Spinal cord (tissue), 10 donors: ENCODE results near the gene PEAK1. TPM values are rescaled to one million over a fixed set of nuclear protein-coding genes. Genes with fewer than 3 reads are reported as not detected.

Source experiments
- DNase-seq, 6 donors: peaks; one replicate each; pipeline versions ENCODE4 v3.0.0 to v3.0.0-alpha.2; 2013 to 2015; ENCODE audit warnings: low spot score in 6 of 6, low read depth in 4 of 6
- H3K27ac ChIP-seq: one replicate; pipeline ENCODE4 v1.5.1; 2013; ENCODE audit warnings: low read depth, low read length, control low read depth
- H3K27me3 ChIP-seq: one replicate; pipeline ENCODE4 v1.6.1; 2013; ENCODE audit warnings: low read length; ENCODE audit not compliant: control insufficient read depth, insufficient read depth
- H3K36me3 ChIP-seq: one replicate; pipeline ENCODE4 v1.6.1; 2013; ENCODE audit warnings: low read length; ENCODE audit not compliant: control insufficient read depth, insufficient read depth
- H3K4me1 ChIP-seq: one replicate; pipeline ENCODE4 v1.6.1; 2013; ENCODE audit warnings: low read length; ENCODE audit not compliant: control insufficient read depth, insufficient read depth
- H3K4me3 ChIP-seq: one replicate; pipeline ENCODE4 v1.5.1; 2013; ENCODE audit warnings: low read depth, low read length, control low read depth
- H3K9me3 ChIP-seq: one replicate; pipeline ENCODE4 v1.6.1; 2013; ENCODE audit warnings: low read length; ENCODE audit not compliant: control insufficient read depth, insufficient read depth
- WGBS: methylation state at CpG from one replicate; pipeline ENCODE4 v1.1.5; 2013; ENCODE audit warnings: missing lambda C conversion rate; ENCODE audit not compliant: insufficient coverage; 5-methylcytosine and 5-hydroxymethylcytosine counted together
- polyA plus RNA-seq, 2 donors: library from polyadenylated mRNA; unstranded; fragments of 120-200 nt; gene quantifications; one replicate each; pipeline ENCODE4 v1.2.1, GENCODE V29; 2013; ENCODE audit not compliant: insufficient read length in 2 of 2
- total RNA-seq, 2 donors: library from RNA; depleted of rRNA in 1 of 2; stranded (reverse); fragments of 120-200 nt in 1 of 2; fragments of >200 nt in 1 of 2; gene quantifications; one replicate each; pipeline versions ENCODE4 v1.2.3 to v1.2.4, GENCODE V29; 2013 to 2014
- donor health status: healthy.

Gene PEAK1
- total and polyA plus RNA-seq, 4 donors, result 28.2 to 60.0 (median 36.2) TPM

DNA sequence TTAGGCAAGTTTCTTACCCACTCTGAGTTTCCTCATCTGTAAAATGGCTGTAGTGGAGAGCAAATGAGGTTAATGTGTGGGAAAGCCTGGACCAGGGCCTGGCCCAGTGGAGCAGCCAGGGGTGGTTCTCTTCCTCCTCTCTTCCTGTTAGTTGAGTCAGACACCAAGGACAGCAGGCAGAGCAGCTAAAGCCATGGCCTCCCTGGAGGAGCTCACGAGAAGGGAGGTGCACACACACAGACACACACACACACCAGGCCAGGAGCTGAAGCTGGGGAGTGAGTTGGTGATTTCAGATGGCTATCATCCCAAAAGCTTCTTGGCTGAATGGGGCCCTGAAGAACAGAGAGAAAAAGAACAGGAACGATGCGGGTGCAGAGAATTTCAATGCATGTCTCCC lies 315.7 kb downstream of the PEAK1 start:
- Histone ChIP-seq H3K36me3 (no peaks in the 10 kb centered on the region), H3K27me3 (no peaks in the 10 kb centered on the region), H3K4me3 (no peak overlapping the region), H3K4me1 (peaks cover 21% of the 10 kb centered on the region), H3K9me3 (no peaks in the 10 kb centered on the region), H3K27ac (no peak overlapping the region)
- no peak for DNase-seq
- 61% methylated on average over 2 of the region's 3 CpGs for WGBS

DNA sequence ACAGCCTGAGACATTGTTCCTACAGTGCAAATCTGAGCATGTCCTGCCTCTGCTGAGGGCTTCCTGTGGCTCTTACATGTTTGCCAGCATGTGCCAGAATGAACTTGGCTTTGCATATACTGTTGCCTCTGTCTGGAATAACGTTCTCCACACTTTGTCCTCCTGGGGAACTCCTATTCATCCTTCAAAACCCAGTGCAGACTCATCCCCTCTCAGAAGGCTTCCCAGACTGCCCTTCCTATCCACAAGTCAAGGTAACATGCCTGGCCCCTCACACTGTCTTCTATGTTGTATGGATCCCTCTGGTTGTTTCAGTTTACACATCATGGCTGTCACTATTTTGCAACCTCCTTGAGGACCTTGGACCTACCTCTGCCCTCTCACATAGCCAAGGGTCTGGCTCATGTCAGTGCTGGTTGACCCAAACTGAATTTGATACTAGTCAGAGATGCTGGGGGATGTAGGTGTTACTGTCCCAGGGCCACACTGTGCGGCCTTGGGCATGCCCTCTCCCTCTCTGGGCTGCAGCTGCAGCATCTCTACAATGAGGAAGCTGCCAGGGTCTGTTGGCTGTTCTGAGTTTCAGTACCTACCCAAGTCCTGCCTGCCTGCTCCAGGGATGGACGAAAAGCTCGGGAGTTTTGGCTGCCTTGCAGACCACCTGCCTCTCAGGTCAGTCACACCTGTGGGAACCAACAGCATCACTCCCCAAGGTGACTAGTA lies 320.0 kb downstream of the PEAK1 start:
- no peaks in the 10 kb centered on the region for H3K9me3 ChIP-seq
- H3K4me1 ChIP-seq, result peaks cover 30% of the 10 kb centered on the region
- no peak for DNase-seq
- 93% methylated on average over 2 of the region's 4 CpGs for whole genome bisulfite sequencing
- no peak overlapping the region for H3K4me3 ChIP-seq
- no peaks in the 10 kb centered on the region for H3K36me3 ChIP-seq
- no peaks in the 10 kb centered on the region for H3K27me3 ChIP-seq
- no peak overlapping the region for H3K27ac ChIP-seq

DNA sequence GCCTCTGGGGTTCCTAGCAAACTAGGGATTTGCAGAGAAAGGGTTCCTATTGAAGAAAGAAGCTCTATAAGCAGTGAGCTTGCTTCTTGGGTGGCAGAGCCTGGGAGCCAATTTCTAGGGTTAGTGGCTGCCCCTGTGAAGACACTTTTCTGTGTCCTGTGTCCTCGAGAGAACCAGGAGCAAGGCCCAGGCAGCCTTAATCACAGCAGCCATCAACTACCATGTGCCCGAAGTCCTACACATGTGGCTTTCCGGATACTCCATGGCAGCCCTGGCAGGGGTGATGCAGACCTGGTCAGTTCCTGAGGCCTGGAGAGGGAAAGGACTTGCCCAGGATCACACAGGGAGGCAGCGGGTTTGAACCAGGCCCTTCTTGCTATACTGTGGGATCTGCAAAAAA lies 321.3 kb downstream of the PEAK1 start:
- 100% methylated on average over 4 of the region's 4 CpGs for WGBS
- Histone ChIP-seq H3K27ac (no peak overlapping the region), H3K9me3 (no peaks in the 10 kb centered on the region)

DNA sequence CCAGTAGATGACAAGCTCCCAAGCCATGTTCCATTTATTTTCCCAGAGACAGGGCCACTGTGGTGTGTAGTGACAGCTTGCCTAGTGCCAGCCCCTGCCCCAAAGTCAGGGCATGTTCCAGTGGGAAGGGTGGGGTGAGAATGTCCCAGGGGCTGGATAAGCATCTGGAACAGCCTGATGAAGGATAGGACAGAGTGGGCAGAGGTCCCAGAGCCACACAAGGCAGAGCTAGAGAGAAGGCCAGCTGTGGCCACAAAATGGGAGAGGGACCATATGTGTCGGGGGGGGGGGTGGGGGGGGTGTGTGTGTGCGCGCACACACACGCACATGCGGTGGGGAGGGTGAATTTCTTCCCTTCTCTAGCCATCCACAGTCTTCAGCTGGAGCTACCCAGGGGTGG lies 322.0 kb downstream of the PEAK1 start:
- no peak for DNase-seq
- no peak overlapping the region for H3K27ac ChIP-seq
- no peak overlapping the region for H3K4me3 ChIP-seq
- H3K9me3 ChIP-seq, result no peaks in the 10 kb centered on the region
- H3K27me3 ChIP-seq, result no peaks in the 10 kb centered on the region
- H3K36me3 ChIP-seq, result no peaks in the 10 kb centered on the region
- H3K4me1 ChIP-seq, result peaks cover 25% of the 10 kb centered on the region
- no CpG with 5 or more reads among the region's 5 CpGs for WGBS

More for the DNA sequence above, 321.3 kb downstream of the PEAK1 start:
- H3K27me3 ChIP-seq, result no peaks in the 10 kb centered on the region
- H3K4me3 ChIP-seq, result no peak overlapping the region
- no peak for DNase-seq
- peaks cover 25% of the 10 kb centered on the region for H3K4me1 ChIP-seq
- H3K36me3 ChIP-seq, result no peaks in the 10 kb centered on the region

DNA sequence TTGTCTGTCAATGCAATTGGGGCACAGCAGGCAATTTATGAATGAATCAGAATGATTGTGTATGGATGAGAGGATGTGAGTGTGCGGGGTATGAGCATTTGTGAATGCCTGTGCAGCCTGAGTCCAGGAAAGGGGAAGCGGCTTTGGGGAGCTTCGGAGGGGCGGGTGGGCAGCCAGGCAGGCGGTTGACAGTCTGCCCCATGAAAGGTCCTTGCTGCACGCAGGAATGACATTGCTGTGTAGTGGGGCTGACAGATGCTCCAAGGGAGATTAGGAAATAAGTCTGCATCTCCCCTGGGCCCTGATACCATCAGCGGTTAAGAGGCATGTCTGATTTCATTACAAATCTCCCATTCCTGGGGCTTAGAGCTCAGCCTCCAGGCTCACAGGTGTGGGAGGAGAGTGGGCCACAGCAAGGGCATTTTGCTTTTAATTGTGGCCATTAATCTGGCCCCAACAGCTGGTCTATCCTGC lies 322.6 kb downstream of the PEAK1 start:
- Histone ChIP-seq H3K4me3 (no peak overlapping the region), H3K27ac (no peak overlapping the region), H3K9me3 (no peaks in the 10 kb centered on the region), H3K27me3 (no peaks in the 10 kb centered on the region), H3K36me3 (no peaks in the 10 kb centered on the region), H3K4me1 (peaks cover 25% of the 10 kb centered on the region)
- 50% methylated on average over 5 of the region's 7 CpGs for WGBS
- peak in 1 of 6 donors; percentile 81 for DNase-seq

DNA sequence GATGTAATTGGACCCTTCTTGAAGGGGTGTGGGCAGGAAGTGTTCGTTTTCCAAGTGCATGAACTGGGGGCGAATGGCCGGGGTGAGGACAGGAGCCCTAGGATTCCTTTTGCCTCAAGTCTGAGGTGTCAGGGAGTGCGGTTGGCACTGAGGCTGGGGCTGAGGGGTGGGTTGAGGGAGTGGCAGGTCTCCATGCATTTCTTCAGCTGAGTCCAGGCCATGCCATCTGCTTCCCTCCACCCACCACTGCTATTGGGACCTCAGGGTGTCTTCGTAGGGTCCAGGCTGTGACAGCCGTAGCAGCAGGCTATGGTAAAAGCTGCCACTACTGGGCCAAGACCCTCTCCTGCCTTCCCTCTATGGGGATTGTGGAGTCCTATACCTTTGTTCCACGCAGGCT lies 323.4 kb downstream of the PEAK1 start:
- H3K9me3 ChIP-seq, result no peaks in the 10 kb centered on the region
- 98% methylated on average over 4 of the region's 7 CpGs for WGBS
- no peaks in the 10 kb centered on the region for H3K27me3 ChIP-seq
- H3K36me3 ChIP-seq, result no peaks in the 10 kb centered on the region
- DNase-seq, result no peak
- peaks cover 25% of the 10 kb centered on the region for H3K4me1 ChIP-seq
- H3K4me3 ChIP-seq, result no peak overlapping the region
- no peak overlapping the region for H3K27ac ChIP-seq

DNA sequence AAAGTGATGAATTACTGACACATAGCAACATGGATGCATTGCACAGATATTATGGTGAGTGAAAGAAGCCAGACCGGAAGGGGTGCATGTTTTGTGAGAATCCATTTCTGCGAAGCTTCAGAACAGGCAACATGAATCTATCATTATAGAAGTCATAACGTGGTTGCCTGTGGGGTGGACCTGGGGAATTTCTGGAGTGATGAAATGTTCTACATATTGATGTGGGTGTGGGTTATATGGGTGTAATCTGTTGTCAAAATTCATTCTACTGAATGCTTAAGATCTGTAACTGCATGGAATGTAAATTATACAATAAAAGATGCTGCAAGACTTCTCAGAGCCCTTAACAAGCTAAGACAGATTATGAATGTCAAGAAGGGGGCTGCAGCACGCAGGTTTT lies 323.8 kb downstream of the PEAK1 start:
- Histone ChIP-seq H3K4me1 (peaks cover 25% of the 10 kb centered on the region), H3K4me3 (no peak overlapping the region), H3K9me3 (no peaks in the 10 kb centered on the region), H3K27me3 (no peaks in the 10 kb centered on the region), H3K36me3 (no peaks in the 10 kb centered on the region), H3K27ac (no peak overlapping the region)
- 79% methylated on average over 3 of the region's 4 CpGs for WGBS
- peak in 1 of 6 donors; percentile 14 for DNase-seq

DNA sequence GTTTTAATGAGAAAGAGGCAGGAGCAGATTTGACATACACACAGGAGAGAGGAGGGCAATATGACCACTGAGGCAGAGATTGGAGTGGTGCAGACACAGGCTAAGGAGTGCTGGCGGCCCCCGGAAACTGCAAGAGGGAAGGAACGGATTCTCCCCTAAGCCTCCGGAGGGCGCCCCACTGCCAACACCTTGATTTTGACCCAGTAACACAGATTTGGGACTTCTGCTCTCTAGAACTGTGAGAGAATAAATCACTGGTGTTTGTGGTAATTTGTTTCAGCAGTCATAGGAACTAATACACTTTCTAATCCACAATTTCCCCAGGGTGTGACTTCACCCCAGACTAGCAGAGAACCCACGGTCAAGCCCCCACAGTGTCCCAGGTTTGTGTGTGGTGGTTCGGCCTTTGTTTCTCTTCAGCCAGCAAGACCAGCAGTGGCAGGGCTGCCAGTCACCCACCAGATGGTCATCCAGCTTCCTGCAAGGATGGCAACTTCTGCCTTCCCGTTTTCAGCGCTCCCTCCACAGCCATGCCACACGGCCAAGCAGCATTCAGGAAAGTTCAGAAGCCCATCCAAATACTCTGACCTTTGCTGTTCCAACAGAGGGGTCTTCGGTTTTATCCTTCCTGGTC lies 325.4 kb downstream of the PEAK1 start:
- Histone ChIP-seq H3K27me3 (no peaks in the 10 kb centered on the region), H3K4me3 (no peak overlapping the region), H3K4me1 (peaks cover 21% of the 10 kb centered on the region), H3K36me3 (no peaks in the 10 kb centered on the region), H3K27ac (no peak overlapping the region), H3K9me3 (no peaks in the 10 kb centered on the region)
- 95% methylated on average over 6 of the region's 11 CpGs for WGBS
- DNase-seq, result no peak

DNA sequence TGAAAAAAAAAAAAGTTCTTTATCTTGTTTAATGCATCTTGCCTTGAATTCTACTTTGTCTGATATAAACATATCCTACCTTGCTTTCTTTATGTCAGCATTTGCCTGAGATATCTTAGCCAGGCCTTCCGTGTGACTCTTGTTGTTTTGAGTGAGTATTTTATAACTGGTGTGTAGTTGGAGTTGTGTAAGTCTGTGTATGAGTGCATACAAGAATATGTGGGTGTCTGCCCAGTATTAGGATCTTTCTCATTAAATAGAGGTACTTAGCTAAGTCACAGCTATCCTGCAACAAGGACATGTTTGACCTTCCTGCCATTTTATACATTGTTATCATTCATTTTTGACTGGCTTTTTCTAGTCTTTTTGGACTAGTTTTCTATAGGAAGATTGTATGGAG lies 326.5 kb downstream of the PEAK1 start:
- Histone ChIP-seq H3K27ac (no peak overlapping the region), H3K27me3 (no peaks in the 10 kb centered on the region), H3K4me3 (no peak overlapping the region), H3K4me1 (peaks cover 18% of the 10 kb centered on the region), H3K9me3 (no peaks in the 10 kb centered on the region), H3K36me3 (no peaks in the 10 kb centered on the region)
- DNase-seq, result no peak
- 100% methylated on average over 1 of the region's 1 CpG for WGBS

DNA sequence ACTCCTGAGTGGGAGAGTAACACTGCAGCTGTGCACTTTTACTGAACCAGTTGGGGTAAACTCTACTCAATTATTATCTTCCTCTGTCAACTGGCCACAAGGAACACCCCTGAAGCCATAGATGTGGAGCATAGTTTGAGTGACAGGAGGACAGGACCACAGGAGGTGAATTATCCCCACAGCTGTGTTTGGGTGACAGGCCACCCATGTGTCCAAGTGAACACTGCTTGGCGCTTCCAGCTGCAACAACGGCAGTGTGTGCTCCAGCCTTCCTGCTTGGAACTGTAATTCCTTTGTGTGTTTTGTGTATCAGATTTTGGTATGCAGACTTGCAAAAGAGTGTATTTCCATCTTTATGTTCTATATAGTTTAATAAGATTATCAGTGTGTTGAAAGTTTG lies 328.8 kb downstream of the PEAK1 start:
- Histone ChIP-seq H3K27ac (no peak overlapping the region), H3K9me3 (no peaks in the 10 kb centered on the region), H3K4me1 (no peaks in the 10 kb centered on the region), H3K36me3 (no peaks in the 10 kb centered on the region), H3K27me3 (no peaks in the 10 kb centered on the region), H3K4me3 (no peak overlapping the region)
- no peak for DNase-seq
- WGBS, result 75% methylated on average over 2 of the region's 2 CpGs
